Activated B cell treated with CpG ODN at 0.5 μM for 24 hours (primary cell): ENCODE results near the gene KIAA1958. TPM values are rescaled to one million over a fixed set of nuclear protein-coding genes. Genes with fewer than 3 reads are reported as not detected.
A peak's percentile ranks its signal among the peaks of the same experiment; 100 is the strongest.

Experiments
- ATAC-seq: fragments of 200-7000 bp; cut with Tn5 transposase; one replicate; pipeline ENCODE4 v1.10.0; 2021; ENCODE audit warnings: low read depth, mild to moderate bottlenecking, moderate library complexity
- CTCF ChIA-PET: fragments of 350-600 bp; sonication (Branson Sonifier 250); formaldehyde crosslinking; loops from one replicate; lab custom pipeline; 2021; ENCODE audit warnings: antibody characterized with exemption; lab: Charles Lee
- POLR2A ChIA-PET: fragments of 350-600 bp; sonication (Branson Sonifier 250); formaldehyde crosslinking; loops from one replicate; lab custom pipeline; 2021; ENCODE audit warnings: antibody characterized with exemption; lab: Charles Lee
- DNase-seq: peaks from one replicate; pipeline ENCODE4 v3.0.0; 2022
- H3K27ac Mint-ChIP-seq: one replicate; pipeline ENCODE4 v1.8.0; 2020; ENCODE audit warnings: mixed read lengths
- H3K27me3 Mint-ChIP-seq: one replicate; pipeline ENCODE4 v1.8.0; 2021; ENCODE audit warnings: mixed read lengths
- H3K36me3 Mint-ChIP-seq: one replicate; pipeline ENCODE4 v1.8.0; 2021; ENCODE audit warnings: low read depth, mixed read lengths
- H3K4me1 Mint-ChIP-seq: one replicate; pipeline ENCODE4 v1.8.0; 2021; ENCODE audit warnings: mixed read lengths
- H3K4me3 Mint-ChIP-seq: one replicate; pipeline ENCODE4 v1.8.0; 2020; ENCODE audit warnings: mild to moderate bottlenecking, mixed read lengths
- H3K9me3 Mint-ChIP-seq: one replicate; pipeline ENCODE4 v1.8.0; 2020; ENCODE audit warnings: mixed read lengths
- intact Hi-C: fragments of 100-400 bp; cut with micrococcal nuclease; formaldehyde crosslinking; loops from one replicate; pipeline ENCODE4 v1.15.1; 2024
- total RNA-seq: library from RNA; stranded (reverse); gene quantifications from 2 replicates; pipeline ENCODE4 v1.2.3, GENCODE V29; 2022
- TF ChIP-seq, protein P1 (sequence below): fragments of 200-600 bp; IDR thresholded peaks from one replicate; pipeline ENCODE4 v1.8.0; 2022; ENCODE audit warnings: antibody characterized with exemption, mild to moderate bottlenecking

KIAA1958 gene
- total RNA-seq, 1 donor from 2014 or later, result 7.4 TPM

DNA sequence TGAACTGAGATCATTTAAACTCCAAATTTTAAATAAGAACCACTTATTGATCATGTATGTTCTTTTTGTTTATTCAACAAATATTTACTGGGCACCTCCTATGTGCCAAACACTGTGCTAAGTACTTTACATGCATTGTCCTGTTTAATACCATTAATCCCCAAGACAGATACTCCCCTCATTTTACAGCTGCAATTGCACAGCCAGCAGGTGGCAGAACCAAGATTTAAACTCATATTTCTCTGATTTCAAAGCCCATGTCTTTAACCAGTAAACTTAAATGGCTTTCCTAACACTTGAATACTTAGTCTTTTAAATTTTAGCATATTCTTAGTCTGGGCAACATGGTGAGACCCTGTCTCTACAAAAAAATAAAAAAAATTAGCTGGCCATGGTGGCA lies 43.4 kb upstream of the KIAA1958 start:
- Mint-ChIP-seq H3K27me3 (no peaks in the 10 kb centered on the region), H3K36me3 (peaks cover 10% of the 10 kb centered on the region), H3K4me1 (peaks cover 30% of the 10 kb centered on the region), H3K4me3 (no peak overlapping the region), H3K9me3 (no peaks in the 10 kb centered on the region), H3K27ac (no peak overlapping the region)
- DNase-seq (no peak), ATAC-seq (no peak)
- intact Hi-C loops, result loop anchor here (1.0 to 10.0 kb wide), 7 partner anchors 222 to 460 kb away; partner anchors contain the start of gene INIP
- TF ChIP-seq, protein P1, sequence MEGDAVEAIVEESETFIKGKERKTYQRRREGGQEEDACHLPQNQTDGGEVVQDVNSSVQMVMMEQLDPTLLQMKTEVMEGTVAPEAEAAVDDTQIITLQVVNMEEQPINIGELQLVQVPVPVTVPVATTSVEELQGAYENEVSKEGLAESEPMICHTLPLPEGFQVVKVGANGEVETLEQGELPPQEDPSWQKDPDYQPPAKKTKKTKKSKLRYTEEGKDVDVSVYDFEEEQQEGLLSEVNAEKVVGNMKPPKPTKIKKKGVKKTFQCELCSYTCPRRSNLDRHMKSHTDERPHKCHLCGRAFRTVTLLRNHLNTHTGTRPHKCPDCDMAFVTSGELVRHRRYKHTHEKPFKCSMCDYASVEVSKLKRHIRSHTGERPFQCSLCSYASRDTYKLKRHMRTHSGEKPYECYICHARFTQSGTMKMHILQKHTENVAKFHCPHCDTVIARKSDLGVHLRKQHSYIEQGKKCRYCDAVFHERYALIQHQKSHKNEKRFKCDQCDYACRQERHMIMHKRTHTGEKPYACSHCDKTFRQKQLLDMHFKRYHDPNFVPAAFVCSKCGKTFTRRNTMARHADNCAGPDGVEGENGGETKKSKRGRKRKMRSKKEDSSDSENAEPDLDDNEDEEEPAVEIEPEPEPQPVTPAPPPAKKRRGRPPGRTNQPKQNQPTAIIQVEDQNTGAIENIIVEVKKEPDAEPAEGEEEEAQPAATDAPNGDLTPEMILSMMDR, result no peak
- CTCF ChIA-PET, result interaction anchor here (0.8 to 3.3 kb wide), 7 partner anchors 41 to 460 kb away, joined by 3 to 27 read pairs (median 3); no protein-coding TSS in a partner anchor
- POLR2A ChIA-PET, result interaction anchor here (1.4 kb wide), 1 partner anchor 42 kb away, joined by 3 read pairs; no protein-coding TSS in a partner anchor

DNA sequence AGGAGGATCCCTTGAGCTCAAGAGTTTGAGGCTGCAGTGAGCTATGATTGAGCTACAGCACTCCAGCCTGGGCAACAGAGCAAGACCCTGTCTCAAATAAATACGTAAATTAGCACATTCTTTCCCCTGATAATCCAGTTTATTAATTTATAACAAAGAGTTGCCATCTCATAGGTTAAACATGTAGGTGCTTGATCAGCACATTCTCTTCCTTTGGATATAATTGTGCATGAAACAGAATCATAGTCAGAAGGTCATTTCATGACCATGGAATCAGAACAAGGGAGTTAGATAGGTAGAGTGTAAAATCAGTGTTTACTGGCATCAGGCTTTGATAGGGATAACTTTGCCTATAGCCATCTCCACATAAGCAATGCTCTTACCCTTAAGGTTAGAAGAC lies 43.0 kb upstream of the KIAA1958 start:
- DNase-seq, result no peak
- CTCF ChIA-PET, result interaction anchor here (0.8 to 3.3 kb wide), 8 partner anchors 34 to 459 kb away, joined by 3 to 27 read pairs (median 3); no protein-coding TSS in a partner anchor
- no peaks in the 10 kb centered on the region for H3K9me3 Mint-ChIP-seq
- TF ChIP-seq, protein P1, result no peak
- no peak overlapping the region for H3K4me3 Mint-ChIP-seq
- intact Hi-C loops, result loop anchor here (1.0 to 10.0 kb wide), 7 partner anchors 222 to 459 kb away; partner anchors contain the start of gene INIP
- peaks cover 10% of the 10 kb centered on the region for H3K36me3 Mint-ChIP-seq
- POLR2A ChIA-PET, result interaction anchor here (1.4 kb wide), 1 partner anchor 42 kb away, joined by 3 read pairs; no protein-coding TSS in a partner anchor
- no peak for ATAC-seq
- no peak overlapping the region for H3K27ac Mint-ChIP-seq
- H3K4me1 Mint-ChIP-seq, result peaks cover 30% of the 10 kb centered on the region
- H3K27me3 Mint-ChIP-seq, result no peaks in the 10 kb centered on the region

DNA sequence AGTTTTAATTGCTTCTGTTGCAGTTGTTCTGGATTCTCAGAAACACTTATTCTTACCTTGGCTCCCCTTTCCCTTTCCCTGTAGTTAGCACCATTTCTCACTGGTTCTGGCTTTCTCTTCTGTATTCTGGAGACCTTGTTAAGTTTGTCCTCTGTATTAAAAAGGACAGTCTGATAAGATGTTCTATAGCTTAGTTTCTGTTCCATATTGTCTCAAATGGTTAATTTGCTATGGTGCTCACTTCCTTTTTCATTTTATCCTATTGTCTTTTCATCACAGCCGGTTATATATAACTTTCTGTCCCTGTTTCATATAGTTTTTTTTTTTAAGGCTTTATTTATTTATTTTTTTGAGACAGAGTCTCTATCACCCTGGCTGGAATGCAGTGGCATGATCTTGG lies 41.4 kb upstream of the KIAA1958 start:
- intact Hi-C loops, result loop anchor here (10.0 kb wide), 2 partner anchors 270 to 350 kb away; partner anchors contain the start of gene INIP
- no peak for ATAC-seq
- CTCF ChIA-PET, result interaction anchor here (1.4 to 3.3 kb wide), 4 partner anchors 348 to 378 kb away, joined by 3 to 27 read pairs (median 14); no protein-coding TSS in a partner anchor
- Mint-ChIP-seq H3K36me3 (peaks cover 10% of the 10 kb centered on the region), H3K4me3 (peak overlapping the region; percentile 0), H3K27me3 (no peaks in the 10 kb centered on the region), H3K4me1 (peaks cover 30% of the 10 kb centered on the region), H3K27ac (peak overlapping the region; percentile 4), H3K9me3 (no peaks in the 10 kb centered on the region)
- POLR2A ChIA-PET, result interaction anchor here (0.6 to 0.9 kb wide), 2 partner anchors 41 to 444 kb away, joined by 3 to 4 read pairs; partner anchors contain the start of gene KIAA1958
- no peak for DNase-seq
- TF ChIP-seq, protein P1, result no peak

DNA sequence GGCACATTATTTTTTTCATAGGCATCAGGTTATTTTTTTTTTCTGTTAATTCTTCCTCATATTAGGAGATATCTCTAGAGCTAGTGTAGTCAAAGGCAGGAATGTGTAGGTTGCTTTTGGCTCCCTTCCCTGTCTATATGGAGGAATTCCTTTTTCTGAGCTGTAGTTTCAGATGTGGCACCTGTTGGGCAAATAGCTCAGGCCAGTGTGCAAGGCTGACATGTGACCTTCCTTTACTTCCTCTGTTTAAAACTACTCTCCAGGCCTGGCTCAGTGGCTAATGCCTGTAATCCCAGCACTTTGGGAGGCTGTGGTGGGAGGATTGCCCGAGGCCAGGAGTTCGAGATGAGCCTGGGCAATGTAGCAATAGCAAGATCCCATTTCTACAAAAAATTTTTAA lies 40.5 kb upstream of the KIAA1958 start:
- CTCF ChIA-PET, result interaction anchor here (1.0 to 1.4 kb wide), 3 partner anchors 9 to 374 kb away, joined by 3 read pairs; no protein-coding TSS in a partner anchor
- POLR2A ChIA-PET, result no interaction called here
- H3K36me3 Mint-ChIP-seq, result peaks cover 8% of the 10 kb centered on the region
- no peak overlapping the region for H3K4me3 Mint-ChIP-seq
- no peaks in the 10 kb centered on the region for H3K27me3 Mint-ChIP-seq
- ATAC-seq (no peak), DNase-seq (no peak)
- TF ChIP-seq, protein P1, result no peak
- H3K9me3 Mint-ChIP-seq, result no peaks in the 10 kb centered on the region
- no peak overlapping the region for H3K27ac Mint-ChIP-seq
- intact Hi-C loops, result loop anchor here (10.0 kb wide), 2 partner anchors 269 to 351 kb away; partner anchors contain the start of gene INIP
- H3K4me1 Mint-ChIP-seq, result peaks cover 34% of the 10 kb centered on the region

DNA sequence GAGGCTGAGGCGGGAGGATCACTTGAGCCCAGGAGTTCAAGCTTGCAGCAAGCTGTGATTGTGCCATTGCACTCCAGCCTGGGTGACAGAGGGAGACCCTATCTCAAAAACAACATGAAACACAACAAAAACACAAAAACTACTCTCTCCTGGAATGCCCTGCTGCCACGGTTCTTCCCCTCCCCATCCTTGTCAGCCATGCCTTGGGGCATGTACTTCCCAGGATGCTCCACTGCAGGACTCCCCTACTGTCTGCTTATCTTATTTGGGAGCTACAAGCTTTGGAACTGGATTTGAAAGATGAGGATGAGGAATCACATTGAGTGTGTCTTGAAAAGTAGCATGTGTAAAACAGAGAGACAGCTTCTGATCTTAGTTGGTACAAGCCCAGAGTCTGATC lies 40.1 kb upstream of the KIAA1958 start:
- H3K27me3 Mint-ChIP-seq, result no peaks in the 10 kb centered on the region
- TF ChIP-seq, protein P1, result no peak
- intact Hi-C loops, result loop anchor here (10.0 kb wide), 2 partner anchors 268 to 352 kb away; partner anchors contain the start of gene INIP
- ChIA-PET CTCF (interaction anchor here (1.0 to 1.4 kb wide), 3 partner anchors 8 to 373 kb away, joined by 3 read pairs; no protein-coding TSS in a partner anchor), POLR2A (no interaction called here)
- DNase-seq (no peak), ATAC-seq (no peak)
- H3K4me1 Mint-ChIP-seq, result peaks cover 38% of the 10 kb centered on the region
- H3K9me3 Mint-ChIP-seq, result no peaks in the 10 kb centered on the region
- H3K4me3 Mint-ChIP-seq, result no peak overlapping the region
- peaks cover 5% of the 10 kb centered on the region for H3K36me3 Mint-ChIP-seq
- H3K27ac Mint-ChIP-seq, result peak overlapping the region; percentile 46
